HG02981 (cell line): ENCODE results near the gene EPS15.
"Not testable (repeated sequence)": the region's sequence is repeated elsewhere in the genome, so short reads cannot be mapped to it uniquely, and the experiment has no call there.

Experiments
- ATAC-seq: cut with Tn5 transposase; IDR thresholded peaks from one replicate; pipeline ENCODE4 v1.9.1; 2021; ENCODE audit warnings: mild to moderate bottlenecking, moderate library complexity; ENCODE audit not compliant: unreplicated experiment

The EPS15 gene

DNA sequence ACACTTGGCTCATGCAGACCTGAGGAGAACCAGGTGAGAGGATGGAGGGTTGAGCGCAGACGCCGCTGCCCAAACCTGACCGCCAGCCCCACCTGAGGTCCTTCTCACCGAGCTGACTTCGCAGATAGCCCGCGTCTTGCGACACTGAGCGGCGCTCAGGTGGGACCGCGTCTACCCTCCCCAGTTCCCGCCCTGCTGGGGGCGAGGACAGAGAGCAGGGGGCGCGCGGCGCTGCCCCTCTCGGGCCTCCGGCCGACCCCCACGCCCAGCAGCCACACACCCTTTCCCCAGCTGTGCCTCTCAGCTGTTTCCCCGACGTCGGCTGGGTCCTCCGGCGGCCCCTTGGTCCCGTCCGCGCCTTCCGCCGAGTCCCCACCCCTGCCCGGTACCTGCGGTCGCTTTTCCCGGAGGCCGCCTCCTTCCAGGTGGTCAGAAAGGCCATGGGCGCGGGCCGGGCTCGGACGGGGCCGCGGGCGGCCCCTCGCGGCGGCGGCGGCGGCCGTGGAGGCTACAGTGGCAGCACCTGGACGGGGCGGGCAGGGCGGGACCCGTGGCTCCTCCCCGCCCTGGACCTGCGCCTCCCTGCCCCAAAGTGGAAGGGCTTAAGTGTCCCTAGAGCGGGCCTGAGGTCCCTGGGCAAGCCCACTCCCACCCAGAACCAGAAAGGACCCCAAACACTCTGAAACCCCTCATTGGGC is 174.3 kb downstream of the EPS15 start:
- no peak for ATAC-seq

DNA sequence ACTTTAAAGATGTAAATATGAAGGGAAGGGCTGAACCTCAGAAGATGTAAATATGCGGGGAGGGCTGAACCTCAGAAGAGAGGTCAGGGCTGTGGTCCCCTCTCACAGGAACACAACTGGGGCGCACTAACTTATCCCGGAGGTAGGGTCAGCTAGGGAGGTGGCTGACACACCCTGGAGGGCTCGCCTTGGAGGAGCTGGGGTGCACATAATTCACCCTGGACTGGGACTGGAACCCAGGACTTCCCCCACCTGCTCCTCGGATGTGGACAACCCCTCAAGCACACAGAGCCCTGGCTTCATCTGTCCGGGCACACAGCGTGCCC is 174.8 kb downstream of the EPS15 start:
- ATAC-seq, result no peak

GRCh38 chr1:51343624-51344023 is 175.4 kb downstream of the EPS15 start:
- ATAC-seq, result no peak

DNA sequence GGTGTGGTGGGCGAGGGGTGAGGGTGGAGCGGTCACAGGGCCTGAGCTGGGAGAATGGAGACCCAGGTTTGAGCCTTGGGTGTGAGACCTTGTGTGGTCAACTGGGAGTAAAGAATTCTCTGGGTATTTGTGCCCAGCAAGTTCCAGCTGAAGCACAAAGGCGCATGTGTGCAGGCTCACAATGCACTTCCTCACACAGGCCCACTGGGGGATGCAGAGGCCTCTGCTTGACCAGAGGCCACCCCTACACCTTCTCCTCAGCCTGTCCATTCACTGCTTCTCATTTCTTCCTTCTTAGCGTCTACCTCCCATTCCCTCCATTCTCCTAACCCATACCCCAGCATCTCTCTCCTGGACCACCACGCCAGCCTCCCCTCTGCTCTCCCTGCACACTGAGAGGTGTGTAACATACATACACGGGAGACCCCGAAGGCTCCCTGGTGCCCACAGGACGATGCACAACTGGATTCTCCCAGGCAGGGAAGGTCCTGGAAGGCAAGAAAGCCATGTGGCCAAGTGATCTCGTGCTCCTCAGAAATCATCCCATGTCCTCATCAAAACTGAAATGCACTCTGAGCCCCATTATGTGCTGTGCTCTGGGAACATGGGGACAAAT is 176.4 kb downstream of the EPS15 start:
- no peak for ATAC-seq

DNA sequence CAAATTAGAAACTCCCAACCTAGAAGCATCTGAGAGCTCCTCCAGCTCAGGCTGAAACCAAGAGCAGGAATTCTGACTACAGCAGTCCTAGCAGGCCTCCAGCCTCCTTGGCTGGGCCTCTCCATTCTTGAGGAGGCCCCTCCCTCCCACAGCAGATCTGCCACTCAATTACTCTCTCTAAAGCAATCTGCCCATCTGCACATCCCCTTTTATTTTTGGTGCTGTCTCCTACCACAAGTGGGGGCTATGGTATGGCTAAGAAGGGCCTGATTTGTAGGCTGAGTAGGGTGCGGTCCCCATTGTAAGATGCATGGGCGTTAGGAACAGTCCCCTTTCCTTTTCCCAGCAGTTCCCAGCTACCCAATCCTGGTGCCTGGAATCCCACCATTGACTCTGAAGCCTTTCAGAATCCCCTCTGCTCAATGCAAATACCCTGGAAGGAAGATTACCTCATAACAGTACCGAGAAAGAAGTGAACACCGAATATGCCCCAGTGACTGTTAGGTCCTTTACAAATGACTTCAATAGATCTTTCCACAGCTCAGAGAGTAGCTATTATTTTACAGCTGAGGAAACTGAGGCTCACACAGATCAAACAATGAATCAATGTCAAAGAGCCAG is 177.1 kb downstream of the EPS15 start:
- peak; percentile 57 for ATAC-seq

DNA sequence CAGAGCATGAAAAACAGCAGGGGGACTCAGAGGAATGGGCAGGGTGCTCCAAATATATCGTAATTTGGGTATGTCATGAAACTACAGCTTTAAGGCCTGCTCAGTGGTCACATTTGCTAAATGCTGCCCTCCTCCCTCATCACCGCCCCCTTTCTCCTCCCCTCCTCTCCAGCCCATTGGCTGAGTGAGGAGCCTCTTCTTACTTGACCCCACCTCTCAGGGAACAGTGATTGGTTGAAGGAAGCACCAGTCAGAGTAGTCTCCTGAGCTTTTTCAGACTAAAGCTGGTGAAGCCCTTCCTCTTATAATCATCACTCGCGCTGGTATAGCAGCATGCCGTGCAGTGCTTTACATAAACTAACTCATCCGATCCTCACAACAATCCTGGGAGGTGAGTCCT is 178.7 kb downstream of the EPS15 start:
- ATAC-seq, result no peak

DNA sequence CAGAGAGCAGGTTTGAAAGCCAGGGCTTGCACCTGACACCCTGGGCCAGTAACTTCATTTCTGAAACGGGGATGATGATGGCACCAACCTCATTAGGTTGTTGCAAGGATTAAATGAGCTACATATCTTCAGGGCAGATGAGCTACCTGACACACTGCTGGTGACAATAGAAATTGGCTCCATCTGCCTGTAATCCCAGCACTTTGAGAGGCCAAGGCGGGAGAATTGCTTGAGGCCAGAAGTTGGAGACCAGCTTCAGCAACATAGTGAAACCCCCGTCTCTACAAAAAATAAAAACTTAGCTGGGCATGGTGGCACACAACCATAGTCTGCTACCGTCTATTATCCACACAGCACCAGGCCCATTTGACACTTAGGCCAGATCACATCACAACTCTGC is 182.4 kb downstream of the EPS15 start:
- ATAC-seq, result no peak

DNA sequence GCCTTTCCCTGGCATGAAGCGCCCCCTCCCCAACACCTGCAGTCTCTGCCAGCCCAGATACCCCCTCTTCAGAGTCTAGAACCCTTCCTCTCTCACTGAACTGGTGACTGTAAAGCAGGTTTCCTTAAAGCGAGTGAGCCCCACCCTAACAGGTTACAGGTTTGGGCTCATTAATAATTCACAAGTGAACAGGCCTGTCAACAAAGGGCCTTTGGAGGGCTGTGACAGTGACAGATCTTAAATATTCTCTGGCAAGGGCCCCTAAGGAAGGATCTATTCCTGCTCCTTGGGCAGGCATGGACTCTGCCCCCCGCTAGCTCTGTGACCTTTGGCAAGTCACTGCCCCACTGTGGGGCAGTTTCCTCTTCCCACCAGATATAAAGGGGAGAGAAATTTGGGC is 183.1 kb downstream of the EPS15 start:
- ATAC-seq, result no peak

- ATAC-seq, result peak; percentile 73
Measured at GRCh38 chr1:51331206-51332100, 187.6 kb downstream of the EPS15 start.

GRCh38 chr1:51330331-51331201 is 188.5 kb downstream of the EPS15 start, which contains the start of gene TTC39A:
Gene TTC39A, minus strand, starts transcription at chr1:51330562. Its CDS starts 85 bp downstream, at chr1:51330477.
- no peak for ATAC-seq

DNA sequence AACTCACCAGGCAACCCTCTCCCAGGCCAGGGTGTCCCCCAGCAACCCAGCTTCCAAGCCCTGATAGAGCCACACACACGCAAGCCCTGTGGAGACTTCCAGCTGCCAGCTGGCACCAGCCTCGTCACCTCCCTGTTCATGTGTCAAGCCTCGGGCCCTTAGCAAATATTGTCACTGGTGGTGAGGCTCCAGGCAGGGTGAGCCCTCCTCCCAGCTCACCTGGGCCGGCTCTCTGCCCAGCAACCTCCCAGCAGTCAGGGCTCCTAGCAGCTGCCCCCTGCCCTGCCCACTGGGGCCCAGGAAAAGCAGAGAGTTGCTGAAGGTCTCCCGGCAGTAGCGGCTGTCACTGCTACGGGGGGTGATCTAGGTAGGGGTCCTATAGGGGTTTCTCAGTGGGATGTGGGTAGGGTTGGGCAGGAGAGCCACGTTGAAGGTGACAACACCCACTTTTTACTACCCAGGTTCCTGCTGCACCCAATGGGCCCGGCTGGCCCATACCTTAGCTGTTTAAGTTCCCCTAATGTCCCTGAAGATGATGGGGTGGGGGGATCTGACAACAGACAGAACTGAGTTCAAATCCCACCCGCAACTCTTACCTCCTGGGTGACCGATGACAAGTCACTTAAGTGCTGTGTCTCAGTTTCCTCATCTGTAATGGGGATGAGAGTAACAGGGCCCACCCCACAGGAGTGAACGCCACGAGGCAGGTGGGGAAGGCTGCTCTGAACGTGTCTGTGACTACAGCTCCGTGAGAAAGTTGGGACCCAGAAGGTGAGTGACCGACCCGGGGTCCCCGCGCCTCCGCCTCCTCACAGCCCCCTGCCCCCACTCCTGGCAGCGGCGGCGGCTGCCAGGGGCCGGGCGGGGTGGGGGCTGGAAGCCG is 189.4 kb downstream of the EPS15 start:
- no peak for ATAC-seq

GRCh38 chr1:51328926-51329325 is 190.1 kb downstream of the EPS15 start:
- no peak for ATAC-seq

- no peak for ATAC-seq
Measured at GRCh38 chr1:51328279-51328678, 190.8 kb downstream of the EPS15 start.

- ATAC-seq, result no peak
Measured at GRCh38 chr1:51327386-51327785, 191.7 kb downstream of the EPS15 start.

DNA sequence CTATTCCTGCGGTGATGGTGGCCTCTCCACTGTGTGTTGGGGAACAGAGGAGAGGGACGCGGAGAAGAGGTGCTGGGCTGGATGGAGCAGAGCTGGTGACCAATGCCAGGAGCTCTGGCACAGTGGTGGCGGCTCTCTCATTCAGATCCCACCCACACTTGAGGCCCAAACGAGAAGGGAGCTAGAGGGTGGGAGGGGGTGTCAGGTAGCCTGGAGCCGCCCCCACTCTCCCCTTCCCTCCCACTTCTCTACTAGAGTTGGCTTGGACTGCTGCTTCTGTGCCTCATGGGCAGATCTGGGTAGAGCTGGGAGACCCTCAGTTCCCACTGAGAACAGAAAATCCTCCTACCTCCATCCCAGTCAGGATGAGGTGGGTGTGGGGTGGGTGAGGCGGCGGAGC is 192.2 kb downstream of the EPS15 start:
- ATAC-seq, result no peak

- no peak for ATAC-seq
Measured at GRCh38 chr1:51325878-51326755, 192.9 kb downstream of the EPS15 start.

GRCh38 chr1:51325391-51325790 is 193.7 kb downstream of the EPS15 start:
- ATAC-seq, result no peak

DNA sequence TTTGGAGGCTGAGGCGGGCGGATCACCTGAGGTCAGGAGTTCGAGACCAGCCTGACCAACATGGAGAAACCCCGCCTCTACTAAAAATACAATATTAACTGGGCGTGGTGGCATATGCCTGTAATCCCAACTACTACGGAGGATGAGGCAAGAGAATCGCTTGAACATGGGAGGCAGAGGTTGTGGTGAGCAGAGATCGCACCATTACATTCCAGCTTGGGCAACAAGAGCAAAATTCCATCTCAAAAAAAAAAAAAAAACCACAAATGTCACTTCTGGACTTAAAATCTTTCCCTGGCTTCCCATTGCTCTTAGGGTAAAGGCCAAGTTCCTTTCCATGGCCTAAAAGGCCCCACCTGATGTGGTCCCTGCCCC is 194.1 kb downstream of the EPS15 start:
- not testable (repeated sequence) for ATAC-seq
